ENCODE data around the gene ANO2.

The ANO2 gene

GRCh38 chr12:5611162-5611561 is 333.9 kb downstream of the ANO2 start:
- DNase-seq, result no peak

GRCh38 chr12:5599378-5599777 is 345.7 kb downstream of the ANO2 start:
- DNase-seq, result no peak

DNA sequence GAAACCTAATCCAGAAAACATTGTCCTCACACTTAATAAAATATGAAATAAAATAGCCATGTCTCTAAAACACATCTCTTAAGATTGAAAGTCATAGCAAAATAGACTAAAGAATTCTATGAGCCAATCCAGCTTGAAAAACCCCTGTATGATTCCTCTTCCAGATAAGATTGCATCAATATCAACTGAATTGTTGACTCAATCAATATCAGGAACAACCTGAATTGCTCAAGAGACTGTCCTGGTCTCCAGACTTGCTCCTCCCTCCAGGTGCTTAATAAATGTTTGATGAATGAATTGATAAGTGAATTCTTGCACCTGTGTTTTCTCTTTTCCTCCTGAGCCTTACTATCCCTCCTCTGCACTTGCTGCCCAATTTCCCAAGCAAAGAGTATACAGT is 351.1 kb downstream of the ANO2 start:
- DNase-seq, result no peak

DNA sequence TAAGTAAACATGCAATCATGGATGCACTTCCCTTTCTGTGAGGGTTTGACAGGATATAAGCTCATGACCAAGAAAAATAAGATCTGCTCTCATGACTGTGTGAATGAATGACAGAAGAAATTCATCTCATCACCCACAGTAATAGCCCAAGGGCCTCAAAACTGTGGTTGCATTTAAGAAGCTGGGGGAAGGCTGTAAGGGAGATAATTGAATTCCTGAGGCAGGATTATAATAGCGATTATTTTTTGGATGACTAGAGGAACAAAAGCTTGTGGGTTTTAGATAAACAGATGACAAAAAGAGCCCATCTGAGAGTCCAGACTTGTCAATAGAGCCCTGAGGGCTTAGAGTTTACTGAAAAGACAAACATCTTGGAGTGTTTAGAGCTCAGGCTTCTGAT is 352.0 kb downstream of the ANO2 start:
- DNase-seq, result peak; percentile 7

GRCh38 chr12:5592310-5592709 is 352.7 kb downstream of the ANO2 start:
- peak; percentile 10 for DNase-seq

- DNase-seq, result no peak
These were observed 354.7 kb downstream of the ANO2 start for GRCh38 chr12:5590316-5590715.

DNA sequence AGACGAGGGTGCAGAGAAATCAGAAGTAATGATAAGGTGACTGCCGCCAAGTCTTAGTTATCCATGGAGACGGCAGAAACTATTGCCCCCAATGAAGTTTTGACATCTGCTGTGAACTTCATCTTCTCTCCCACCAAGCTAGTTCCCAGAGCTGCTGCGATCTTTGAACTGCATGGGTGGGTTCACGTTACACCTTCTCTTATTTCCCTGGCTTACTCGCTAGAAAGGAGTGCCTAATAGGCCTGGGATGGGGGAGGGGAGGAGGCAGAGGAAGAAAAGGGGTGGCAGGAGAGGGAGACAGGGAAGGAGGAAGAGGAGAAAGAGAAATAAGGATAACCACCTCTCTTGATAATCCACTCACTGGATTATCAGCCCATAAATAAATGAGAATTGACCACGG is 356.0 kb downstream of the ANO2 start:
- DNase-seq, result no peak

- DNase-seq, result no peak
These were observed 356.5 kb downstream of the ANO2 start for GRCh38 chr12:5588591-5588990.

- no peak for DNase-seq
These were observed 356.9 kb downstream of the ANO2 start for GRCh38 chr12:5588176-5588575.

- DNase-seq, result no peak
These were observed 357.3 kb downstream of the ANO2 start for GRCh38 chr12:5587711-5588121.

- DNase-seq, result no peak
These were observed 358.9 kb downstream of the ANO2 start for GRCh38 chr12:5586201-5586600.

DNA sequence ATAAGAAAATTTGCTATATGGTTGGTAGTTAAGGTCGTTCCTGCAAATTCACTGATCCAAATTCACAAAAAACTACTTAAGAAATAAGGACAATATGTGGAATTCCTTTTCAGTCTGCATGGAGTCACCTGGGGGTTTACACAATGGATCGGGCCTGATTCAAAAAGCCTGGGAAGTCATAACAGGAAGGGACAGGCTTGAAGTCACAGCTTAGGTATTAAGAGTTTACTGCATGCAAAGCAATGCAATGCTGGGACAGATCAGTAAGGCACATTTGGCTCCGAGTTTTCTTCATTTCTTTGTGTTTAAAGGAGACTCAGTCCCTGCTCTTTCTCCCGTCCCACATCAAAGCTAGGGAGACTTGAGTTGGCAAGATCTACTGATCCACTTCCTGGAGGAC is 359.9 kb downstream of the ANO2 start:
- no peak for DNase-seq

DNA sequence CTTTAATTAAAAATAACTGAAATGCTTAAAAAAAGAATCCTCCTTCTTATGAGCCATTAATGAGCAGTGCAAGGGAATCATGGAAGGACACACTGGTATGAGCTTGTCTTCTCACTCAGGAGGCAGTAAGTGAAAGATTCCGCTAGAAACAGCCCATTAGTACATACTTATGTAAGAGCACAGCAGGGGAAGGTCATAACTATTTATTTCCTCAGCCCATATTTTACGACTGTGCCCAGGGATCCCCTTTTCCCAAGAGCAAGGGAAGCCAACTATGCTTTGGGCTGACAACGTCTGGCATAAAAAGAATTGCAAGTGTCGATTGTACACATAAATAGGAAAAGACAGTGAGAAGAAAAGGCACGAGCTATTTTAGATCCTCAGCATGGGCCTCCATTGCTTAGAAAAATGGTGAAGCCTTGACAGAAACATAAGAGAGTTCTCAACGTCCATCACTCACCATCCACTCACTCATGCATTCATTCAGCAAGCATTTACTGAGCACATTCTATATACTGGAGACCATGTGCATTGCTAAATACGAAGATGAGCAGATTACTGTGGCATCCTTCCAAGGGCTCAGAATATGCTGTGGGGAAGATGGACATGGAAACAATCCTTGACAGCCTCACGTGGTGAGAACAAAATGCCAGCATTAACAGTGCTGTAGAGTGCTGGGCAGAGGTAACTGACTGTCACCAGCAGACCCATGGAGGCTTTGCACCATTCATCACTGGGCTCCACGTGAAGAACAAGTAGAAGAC is 360.5 kb downstream of the ANO2 start:
- no peak for DNase-seq

- no peak for DNase-seq
These were observed 362.5 kb downstream of the ANO2 start for GRCh38 chr12:5582541-5582940.

DNA sequence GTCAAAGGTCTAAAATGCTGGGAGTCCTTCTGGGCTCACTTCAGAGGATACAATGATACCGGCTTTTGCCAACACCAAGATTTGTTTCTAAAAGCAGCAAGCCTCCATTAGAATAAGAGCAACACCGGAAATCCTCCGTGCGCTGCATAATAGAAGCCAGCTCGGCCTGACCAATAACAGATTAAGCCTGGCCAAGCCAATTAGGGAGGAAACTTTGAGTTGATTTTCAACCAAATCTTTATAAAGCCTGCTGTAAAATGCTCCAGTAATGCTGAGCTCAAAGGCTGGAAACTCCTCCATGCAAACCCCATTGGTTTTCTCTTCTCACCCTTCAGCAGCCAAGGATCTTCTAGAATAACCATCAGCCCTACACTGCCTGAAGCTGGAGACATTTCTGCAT is 363.0 kb downstream of the ANO2 start:
- no peak for DNase-seq

GRCh38 chr12:5581616-5582015 is 363.4 kb downstream of the ANO2 start:
- no peak for DNase-seq

GRCh38 chr12:5581019-5581418 is 364.0 kb downstream of the ANO2 start:
- no peak for DNase-seq

- no peak for DNase-seq
These were observed 366.3 kb downstream of the ANO2 start for GRCh38 chr12:5578775-5579174.

DNA sequence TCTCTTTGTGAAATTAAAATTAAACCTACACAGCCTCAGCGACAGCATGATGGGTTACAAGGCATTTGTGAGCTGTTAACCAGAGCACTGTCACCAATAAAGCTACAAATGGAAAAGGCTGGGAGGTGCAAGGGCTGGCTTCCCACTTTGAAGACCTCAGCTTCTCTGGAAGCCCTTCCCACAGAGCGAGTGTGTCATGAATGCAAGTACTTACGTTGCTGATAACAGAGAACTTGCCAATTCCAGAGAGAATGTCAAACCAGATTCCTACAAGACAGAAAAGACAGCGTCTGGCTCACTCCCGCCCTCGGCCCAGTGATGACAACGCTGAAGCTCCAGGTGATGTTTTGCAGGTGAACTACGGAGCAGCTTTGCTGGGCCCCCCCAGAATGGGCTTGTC is 367.3 kb downstream of the ANO2 start:
- DNase-seq, result no peak

DNA sequence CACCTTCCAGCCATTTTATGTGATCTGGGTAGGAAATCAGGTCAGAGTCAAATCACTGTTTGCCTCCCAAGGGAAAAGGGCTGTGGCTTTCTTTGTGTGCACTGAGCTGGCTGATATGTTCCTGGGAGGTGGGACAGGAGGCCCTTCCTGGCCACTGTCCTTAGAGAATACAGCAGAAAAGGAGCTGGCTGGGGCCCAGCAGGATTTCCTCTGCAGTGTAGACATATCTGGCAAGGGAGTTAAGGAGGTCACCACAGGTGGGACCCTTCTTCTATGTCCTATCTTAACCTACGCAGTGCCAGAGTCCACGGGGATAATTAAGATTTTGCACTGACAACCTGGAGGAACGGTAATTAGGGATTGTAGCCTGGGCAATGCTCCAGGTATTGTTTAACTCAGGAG is 367.8 kb downstream of the ANO2 start:
- DNase-seq, result no peak

DNA sequence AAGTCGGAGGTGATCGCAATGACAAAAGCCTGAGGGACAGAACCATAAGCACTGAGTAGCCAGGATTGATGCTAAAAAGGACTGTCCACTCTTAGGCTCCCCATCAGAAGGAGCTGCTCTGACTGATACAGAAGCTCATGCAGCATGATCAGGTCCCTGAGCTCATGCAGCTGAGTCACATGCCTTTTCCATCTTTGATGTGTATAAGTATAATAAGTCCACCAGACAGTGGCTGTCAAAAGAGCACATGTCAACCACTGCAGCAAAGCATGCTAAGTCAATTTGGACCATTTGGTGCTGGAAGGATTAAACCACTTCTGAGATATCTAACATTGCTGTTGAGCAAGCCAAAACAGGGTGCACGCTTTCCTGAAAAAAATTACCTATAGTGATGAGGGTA is 369.1 kb downstream of the ANO2 start:
- no peak for DNase-seq

- no peak for DNase-seq
These were observed 369.8 kb downstream of the ANO2 start for GRCh38 chr12:5575232-5575631.

DNA sequence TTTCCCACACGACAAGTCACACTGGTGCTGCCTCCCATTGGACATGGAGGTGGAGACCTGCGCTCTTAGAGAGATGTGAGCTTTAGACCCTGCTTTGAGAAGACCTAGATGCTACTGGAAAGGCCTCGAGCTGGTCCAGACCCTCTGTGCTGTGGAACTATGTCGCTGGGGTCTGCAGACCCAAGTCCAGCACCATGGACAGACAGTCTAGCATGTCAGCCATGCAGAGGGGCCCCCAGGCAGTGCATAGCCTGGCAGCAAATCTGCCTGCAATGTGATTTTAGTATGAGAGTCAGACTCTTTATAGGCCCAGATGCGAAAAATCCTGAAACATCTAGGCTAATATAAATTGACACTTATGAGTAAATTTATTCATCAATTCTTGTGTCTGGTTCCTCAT is 371.7 kb downstream of the ANO2 start:
- no peak for DNase-seq

DNA sequence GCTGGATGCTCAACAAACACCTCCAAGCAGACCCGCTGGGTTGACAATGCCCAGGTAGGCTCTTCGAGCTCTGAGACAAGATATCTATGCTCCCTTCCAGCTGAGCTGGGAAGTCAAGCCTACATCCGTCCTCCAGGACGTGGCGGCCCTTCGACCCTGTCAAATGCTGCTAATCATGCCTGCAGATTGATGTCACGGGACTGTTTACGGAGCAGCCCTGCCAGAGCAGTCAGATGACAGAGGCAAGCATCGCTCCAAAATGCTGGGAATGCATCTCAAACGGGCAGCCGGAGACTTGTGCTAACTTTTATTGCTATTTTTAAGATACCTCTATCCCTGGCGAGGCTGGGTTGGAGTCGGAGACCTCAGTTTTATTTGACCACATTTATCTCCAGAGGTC is 373.9 kb downstream of the ANO2 start:
- DNase-seq, result no peak

DNA sequence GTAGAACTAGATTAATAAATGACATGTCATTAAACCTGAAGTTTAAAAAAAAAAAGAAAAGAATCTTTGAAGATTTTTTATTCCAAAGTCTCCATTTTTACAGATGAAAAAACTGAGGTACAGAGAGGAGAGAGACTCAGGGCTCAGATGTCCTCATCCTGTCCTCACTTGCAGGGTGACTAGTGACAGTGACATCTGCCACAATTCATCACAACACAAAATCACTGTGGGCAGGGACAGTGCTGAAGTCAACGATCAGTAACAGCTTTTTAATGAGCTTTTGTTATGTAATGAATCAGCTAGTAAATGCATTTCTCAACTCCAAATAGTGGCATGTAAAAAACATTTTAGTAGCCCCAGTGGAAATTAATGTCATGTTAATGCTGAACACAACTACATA is 374.6 kb downstream of the ANO2 start:
- no peak for DNase-seq

Measured in OCI-M1 (cell line).